Endometrial microvascular endothelial cells (primary cell): ENCODE measurements around the gene SGSM2. TPM values are rescaled to one million over a fixed set of nuclear protein-coding genes. Genes with fewer than 3 reads are reported as not detected.

Source experiments
- in situ Hi-C: cut with HindIII; loops from 2 replicates; pipeline ENCODE4 v1.10.0; 2017; ENCODE audit warnings: low sequenced_read_pairs, low pct_unique_long_range_greater_than_20kb; ENCODE audit errors: inconsistent ontology term
- total RNA-seq: library from RNA; depleted of rRNA; stranded (reverse); fragments of >200 nt; gene quantifications from one replicate; pipeline ENCODE4 v1.2.3, GENCODE V29; 2015; ENCODE audit errors: inconsistent ontology term

Gene SGSM2
- total RNA-seq, 1 donor from 2014 or later = 34.8 TPM

GRCh38 chr17:2393174-2393953 lies 56.1 kb downstream of the SGSM2 start:
- in situ Hi-C loops = no loop called here

DNA sequence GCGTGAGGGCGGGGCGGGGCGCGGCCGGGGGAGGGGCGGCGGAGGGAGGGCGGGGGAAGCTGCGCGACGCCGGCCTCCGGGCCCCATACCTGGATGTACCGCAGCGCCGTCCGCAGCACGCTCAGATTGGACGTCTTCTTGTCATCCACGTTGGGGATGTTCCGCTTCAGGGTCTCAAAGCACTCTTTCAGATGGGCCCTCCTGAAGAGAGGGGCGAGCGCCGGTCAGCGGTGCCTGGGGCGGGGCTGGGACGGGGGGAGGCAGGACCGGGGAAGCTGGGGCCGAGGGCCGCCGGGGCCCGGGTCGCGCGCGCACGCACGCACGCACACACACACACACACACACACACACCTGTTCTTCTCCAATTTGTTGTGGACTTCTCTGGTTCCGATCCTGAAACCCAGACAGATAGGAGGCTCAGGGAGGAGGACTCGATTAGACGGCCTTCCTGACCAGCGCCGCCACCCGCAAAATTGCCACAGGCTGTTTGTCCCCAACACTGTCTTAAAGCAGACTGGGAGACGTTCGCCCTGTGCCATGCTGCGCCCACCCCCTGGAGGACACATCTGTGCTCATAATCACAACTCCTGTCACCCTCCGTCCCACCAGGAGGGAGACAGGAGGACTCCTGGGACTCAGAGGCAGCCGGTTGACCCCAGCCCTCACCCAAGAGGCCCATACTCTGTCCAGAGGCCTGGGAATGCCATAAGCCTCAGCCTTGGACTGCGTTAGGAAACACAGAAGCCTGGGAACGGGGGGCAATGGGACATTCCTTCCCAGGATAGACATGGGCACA lies 56.9 kb downstream of the SGSM2 start:
- in situ Hi-C loops = no loop called here

DNA sequence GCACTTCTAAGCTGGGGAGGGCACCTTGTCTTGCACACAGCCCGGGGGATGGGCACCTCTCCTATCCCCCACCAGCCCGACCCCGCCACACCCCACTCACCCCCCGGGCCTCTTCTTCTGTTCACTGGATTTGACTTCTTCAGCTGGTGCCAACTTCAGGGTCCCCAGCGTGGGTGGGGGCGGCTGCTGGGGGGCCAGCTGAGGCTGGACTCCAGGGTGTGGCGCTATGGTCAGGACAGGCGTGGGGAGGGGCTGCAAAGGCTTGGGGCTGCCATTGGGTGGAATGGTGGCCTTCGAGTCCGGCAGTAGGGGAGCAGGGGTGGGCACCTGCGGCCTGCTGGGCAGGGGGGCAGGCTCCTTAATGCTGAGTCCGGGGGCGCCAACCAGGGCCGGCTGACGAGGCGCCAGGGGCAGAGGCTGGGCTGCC lies 57.5 kb downstream of the SGSM2 start:
- in situ Hi-C loops = no loop called here

GRCh38 chr17:2395258-2396181 lies 58.2 kb downstream of the SGSM2 start:
- in situ Hi-C loops = no loop called here

GRCh38 chr17:2396192-2396567 lies 58.9 kb downstream of the SGSM2 start:
- in situ Hi-C loops = no loop called here

- in situ Hi-C loops = no loop called here
Measured at GRCh38 chr17:2396568-2397246, 59.4 kb downstream of the SGSM2 start.

DNA sequence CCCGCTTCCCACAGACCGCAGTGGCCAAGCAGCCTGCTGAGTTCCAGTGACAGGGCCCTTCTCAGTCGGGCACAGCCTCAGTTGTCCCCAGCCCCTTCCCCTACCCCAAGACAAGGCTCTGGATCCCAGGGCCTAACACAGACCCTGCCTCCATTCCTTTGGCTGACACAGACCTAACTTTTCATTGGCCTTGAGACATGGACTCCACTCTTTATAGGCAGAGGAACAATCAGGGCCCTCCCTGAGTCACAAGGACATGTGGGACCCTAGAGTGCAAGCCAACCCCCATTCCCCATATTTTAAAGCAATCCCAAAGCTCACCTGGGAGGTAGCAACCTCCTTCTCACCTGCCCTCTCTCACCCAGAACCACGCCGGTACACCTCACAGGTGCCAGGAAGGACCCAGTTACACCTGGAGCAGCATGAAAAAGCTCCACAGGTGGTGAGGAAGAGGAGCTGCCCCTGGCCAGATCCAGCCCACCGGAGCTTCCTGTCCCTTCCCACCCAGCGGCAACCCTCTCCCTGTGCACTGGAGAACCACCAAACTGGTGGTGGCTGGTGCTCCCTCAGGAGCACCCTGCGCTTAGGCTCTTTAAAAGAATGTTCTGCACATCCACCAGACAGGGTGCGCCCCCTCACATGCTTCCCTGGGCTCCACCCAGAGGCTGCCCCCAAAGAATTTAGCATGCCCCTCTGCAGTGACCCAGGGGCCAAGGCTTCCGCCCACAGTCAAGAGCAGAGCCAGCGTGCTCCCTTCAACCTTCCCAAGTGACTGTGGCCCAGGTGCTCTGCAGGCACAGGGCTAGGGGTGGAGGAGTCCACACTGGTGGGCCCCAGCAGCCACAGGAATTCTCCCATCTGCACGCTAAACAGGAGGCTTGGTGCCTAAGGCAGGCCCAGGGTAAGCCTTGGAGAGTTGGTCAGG lies 60.2 kb downstream of the SGSM2 start:
- in situ Hi-C loops = no loop called here

GRCh38 chr17:2398182-2398581 lies 60.9 kb downstream of the SGSM2 start:
- in situ Hi-C loops = no loop called here

- in situ Hi-C loops = no loop called here
Measured at GRCh38 chr17:2398655-2399571, 61.6 kb downstream of the SGSM2 start.

GRCh38 chr17:2399572-2400473 lies 62.5 kb downstream of the SGSM2 start:
- in situ Hi-C loops = no loop called here

GRCh38 chr17:2400474-2400866 lies 63.2 kb downstream of the SGSM2 start:
- in situ Hi-C loops = no loop called here

GRCh38 chr17:2400877-2401425 lies 63.6 kb downstream of the SGSM2 start, which contains the start of gene MNT:
Gene MNT (minus strand): TSS chr17:2401060. CDS start chr17:2400712, 348 bp downstream.
- in situ Hi-C loops = no loop called here

GRCh38 chr17:2401426-2402221 lies 64.3 kb downstream of the SGSM2 start:
- in situ Hi-C loops = no loop called here

DNA sequence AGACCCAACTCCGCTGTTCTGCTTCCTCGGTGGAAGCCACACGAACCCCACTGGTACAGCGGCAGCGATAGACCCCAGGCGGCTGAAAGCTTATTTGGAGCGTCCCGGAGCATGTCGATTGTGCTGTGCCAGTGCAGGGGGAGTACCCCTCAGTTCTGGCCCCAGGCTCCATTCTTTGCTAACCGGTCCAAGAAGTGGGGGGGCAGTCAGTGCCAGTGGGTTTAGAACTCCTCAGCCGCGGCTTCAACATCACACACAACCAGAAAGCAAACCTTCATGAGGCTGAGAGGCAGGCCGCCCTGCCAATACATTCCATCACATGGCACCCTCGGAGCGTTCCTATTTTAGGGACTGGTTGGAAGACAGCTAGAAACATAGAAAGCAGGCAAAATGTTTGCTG lies 65.2 kb downstream of the SGSM2 start:
- in situ Hi-C loops = no loop called here

GRCh38 chr17:2403044-2403443 lies 65.7 kb downstream of the SGSM2 start:
- in situ Hi-C loops = no loop called here
